Muscle of back (tissue), 11 donors: ENCODE measurements around the gene ATP6V0D1. TPM values are rescaled to one million over a fixed set of nuclear protein-coding genes. Genes with fewer than 3 reads are reported as not detected.

Source experiments
- DNase-seq, 3 donors: peaks; one replicate each; pipeline versions ENCODE4 v3.0.0 to v3.0.0-alpha.2; 2013
- polyA plus RNA-seq, 10 donors: library from polyadenylated mRNA; unstranded; fragments of 120-200 nt; gene quantifications; one replicate each; pipeline ENCODE4 v1.2.1, GENCODE V29; 2013; ENCODE audit not compliant: insufficient read length in 10 of 10

Gene ATP6V0D1
- polyA plus RNA-seq, 10 donors: 51.9 to 64.9 (median 60.4) TPM

DNA sequence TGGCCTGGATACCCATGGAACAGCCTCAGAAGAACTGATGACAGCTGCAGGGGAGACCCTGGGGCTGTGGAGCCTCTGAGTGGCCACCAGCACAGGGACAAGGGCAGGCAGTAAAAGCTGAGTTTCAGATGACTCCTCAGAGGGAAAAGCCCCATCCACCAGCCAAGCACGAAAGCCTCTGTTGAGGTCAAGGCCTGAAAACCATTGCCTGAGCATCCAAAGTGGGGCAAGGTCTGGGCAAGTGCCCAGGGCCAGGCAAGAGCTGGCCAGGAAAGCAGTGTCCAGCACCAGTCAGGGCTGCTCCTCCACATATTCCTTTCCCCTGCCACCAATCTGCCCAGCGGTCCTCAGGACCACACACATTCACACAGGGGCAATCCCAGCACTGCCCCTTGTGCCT lies 16.4 kb downstream of the ATP6V0D1 start:
- DNase-seq: no peak

DNA sequence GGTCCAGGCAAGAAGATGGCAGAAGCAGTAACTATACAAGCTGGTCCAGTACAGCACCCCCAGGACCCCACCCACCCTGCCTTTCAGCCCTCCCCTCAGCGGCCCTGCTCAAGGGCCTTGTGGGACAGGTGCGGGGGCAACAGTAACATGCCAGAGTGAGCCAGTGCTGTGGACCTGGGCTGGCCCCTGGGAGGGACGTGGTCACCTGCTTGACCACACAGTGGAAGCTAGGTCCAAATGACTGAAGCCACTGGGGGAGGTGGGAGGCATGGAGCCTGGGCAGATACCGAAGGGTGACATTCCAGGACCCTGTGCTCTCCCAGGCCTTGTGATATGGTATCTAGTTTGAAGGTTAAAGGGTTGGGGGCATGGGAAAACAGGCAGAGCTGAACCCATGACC lies 17.3 kb downstream of the ATP6V0D1 start:
- no peak for DNase-seq

- no peak for DNase-seq
Measured at GRCh38 chr16:67463059-67463458, 17.9 kb downstream of the ATP6V0D1 start.

GRCh38 chr16:67462279-67462655 lies 18.7 kb downstream of the ATP6V0D1 start:
- DNase-seq: no peak

- no peak for DNase-seq
Measured at GRCh38 chr16:67461600-67462278, 19.2 kb downstream of the ATP6V0D1 start.

- no peak for DNase-seq
Measured at GRCh38 chr16:67460961-67461360, 20.0 kb downstream of the ATP6V0D1 start.

DNA sequence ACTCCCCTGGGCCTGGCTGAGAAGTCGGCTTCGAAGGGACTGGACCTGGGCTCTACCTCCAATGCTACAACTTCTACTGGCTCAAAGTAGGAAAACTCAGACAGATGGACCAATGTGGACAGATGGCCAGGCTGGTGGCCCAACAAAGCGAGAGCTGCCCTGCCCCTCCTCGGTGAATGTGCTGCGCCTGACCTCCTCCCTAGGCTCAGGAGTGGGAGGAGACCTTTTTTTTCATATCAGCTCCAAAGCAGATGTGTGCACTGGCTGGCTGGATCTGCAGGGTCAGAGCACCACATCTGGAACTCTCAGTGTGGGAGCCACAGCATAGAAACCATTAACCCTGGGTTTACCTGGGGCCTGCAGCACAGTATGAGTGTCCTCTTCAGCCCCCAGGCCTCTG lies 20.8 kb downstream of the ATP6V0D1 start:
- DNase-seq: peak in 2 of 3 donors; percentile 50 to 85

DNA sequence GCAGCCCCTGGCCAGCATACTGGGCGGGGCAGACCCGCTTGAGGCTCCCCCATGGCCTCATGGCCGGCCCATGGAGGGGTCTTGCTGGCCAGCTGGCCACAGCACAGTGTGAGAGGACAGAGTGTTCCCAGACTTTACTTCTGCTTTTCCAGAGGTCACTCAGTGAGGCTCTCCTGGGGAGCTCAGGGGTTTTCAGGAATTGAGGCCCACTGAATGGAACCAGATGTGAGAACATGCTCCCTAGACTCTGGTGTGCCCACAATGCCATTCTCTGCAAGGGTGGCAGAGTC lies 21.2 kb downstream of the ATP6V0D1 start:
- DNase-seq: peak in 1 of 3 donors; percentile 52

DNA sequence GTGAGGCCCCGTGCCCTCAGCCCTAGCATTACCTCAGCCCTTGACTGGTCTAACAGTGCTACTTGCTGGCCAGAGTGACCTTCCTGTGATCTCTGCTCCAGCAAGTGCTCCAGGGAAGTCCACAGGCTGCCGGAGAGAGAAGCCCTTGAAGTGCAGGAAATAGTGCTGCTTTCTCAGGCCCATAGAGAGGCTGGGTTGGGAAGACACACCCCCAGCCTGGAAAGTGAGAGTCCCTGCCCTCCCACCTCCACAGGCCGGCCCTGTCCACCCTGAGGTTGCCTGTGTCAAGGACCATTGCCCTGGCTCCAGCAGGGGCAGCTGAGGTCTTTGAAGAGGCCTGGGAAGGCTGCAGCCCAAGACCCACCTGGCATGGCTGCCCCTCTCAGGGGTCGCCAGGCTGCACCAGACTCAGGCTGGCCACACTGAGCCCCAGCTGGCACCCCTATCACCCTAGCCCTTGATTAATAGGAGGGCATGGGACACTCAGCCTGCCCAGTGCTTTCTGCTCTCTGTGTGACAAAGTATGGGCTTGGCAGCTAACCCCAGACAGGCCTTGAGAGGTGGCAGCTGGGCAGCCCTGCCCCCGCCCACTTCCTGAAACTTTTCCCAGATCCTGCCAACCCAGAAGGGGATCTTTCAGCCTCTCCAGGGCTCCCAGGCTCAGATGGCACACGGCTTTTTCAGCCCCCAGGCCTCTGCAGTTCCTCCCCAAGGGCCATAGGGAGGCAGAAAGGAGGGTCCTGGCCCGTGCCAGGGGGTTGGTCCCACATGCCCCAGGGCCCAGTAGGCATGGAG lies 21.7 kb downstream of the ATP6V0D1 start:
- peak in 2 of 3 donors; percentile 49 to 79 for DNase-seq

DNA sequence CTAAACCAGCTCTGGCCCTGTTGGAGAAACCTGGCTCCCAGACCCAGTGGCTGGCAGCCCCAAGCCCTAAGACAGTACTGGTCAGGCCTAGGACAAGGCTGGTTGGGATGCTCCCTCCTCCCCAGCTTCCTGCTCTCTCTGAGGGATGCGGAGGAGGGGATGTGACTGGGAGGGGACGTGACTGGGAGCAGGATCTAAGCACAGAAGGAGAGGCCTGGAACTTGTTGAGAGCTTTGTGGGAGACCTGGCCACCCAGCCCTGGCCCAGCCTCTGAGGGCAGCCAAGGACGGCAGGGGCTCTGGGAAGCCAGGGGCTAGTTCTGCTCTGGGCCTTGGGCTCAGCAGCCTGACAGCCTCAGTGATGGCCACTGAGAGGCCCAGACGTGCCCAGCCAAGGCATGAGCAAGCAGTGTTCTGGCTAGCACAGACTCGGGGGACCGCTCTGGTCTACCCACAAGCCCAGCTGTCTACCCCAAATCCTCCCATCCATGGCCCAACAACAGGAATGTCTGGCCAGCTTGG lies 22.8 kb downstream of the ATP6V0D1 start:
- DNase-seq: peak in 1 of 3 donors; percentile 61

GRCh38 chr16:67457611-67458010 lies 23.3 kb downstream of the ATP6V0D1 start:
- peak in 1 of 3 donors; percentile 47 for DNase-seq

- peak in 1 of 3 donors; percentile 73 for DNase-seq
Measured at GRCh38 chr16:67456391-67457081, 24.4 kb downstream of the ATP6V0D1 start.

- no peak for DNase-seq
Measured at GRCh38 chr16:67454852-67455251, 26.1 kb downstream of the ATP6V0D1 start.

DNA sequence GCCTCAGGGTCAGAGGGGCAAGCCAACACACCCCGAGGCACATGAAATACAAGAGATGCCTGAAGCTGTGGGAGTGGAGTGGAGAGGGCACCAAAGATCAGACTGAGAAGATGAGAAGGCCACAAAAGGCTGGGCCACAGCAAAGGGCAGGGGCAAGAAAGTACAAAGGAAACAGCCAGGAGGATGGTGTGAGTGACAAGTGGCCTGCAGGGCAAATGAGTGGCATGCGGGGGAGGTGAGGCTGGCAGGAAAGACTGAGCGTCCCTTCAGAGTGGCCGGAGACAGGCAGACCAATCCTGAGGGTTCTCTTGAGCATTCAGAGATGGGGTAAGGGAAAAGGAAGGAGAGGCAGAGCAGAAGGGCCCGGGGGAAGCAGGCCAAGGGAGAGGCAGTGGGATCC lies 26.9 kb downstream of the ATP6V0D1 start:
- no peak for DNase-seq

- DNase-seq: peak in 1 of 3 donors; percentile 74
Measured at GRCh38 chr16:67451704-67452435, 29.1 kb downstream of the ATP6V0D1 start.

GRCh38 chr16:67451061-67451703 lies 29.8 kb downstream of the ATP6V0D1 start:
- DNase-seq: peak in 1 of 3 donors; percentile 80

DNA sequence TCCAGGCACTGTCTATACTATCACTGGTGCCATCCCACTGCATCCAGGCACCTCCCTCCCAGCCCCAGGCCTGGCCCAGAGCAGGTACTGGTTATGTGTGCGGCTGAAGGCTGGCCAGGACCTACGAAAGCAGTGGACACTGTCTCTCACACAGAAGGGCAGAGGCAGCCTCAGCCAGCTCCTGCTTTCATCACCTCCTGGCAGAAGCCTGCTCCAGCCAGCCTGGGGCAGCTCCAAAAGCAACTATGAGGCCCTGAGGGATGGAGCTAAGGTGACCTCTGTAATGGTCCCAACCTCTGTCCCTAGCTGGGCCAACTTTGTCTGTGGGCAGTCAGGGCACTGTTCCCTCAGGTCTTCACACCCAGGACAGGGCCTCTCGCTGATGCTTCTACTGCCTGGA lies 31.2 kb downstream of the ATP6V0D1 start:
- no peak for DNase-seq

- DNase-seq: no peak
Measured at GRCh38 chr16:67449336-67449735, 31.6 kb downstream of the ATP6V0D1 start.

GRCh38 chr16:67448580-67448979 lies 32.4 kb downstream of the ATP6V0D1 start:
- no peak for DNase-seq

- DNase-seq: peak in 1 of 3 donors; percentile 77
Measured at GRCh38 chr16:67447508-67448076, 33.4 kb downstream of the ATP6V0D1 start.

DNA sequence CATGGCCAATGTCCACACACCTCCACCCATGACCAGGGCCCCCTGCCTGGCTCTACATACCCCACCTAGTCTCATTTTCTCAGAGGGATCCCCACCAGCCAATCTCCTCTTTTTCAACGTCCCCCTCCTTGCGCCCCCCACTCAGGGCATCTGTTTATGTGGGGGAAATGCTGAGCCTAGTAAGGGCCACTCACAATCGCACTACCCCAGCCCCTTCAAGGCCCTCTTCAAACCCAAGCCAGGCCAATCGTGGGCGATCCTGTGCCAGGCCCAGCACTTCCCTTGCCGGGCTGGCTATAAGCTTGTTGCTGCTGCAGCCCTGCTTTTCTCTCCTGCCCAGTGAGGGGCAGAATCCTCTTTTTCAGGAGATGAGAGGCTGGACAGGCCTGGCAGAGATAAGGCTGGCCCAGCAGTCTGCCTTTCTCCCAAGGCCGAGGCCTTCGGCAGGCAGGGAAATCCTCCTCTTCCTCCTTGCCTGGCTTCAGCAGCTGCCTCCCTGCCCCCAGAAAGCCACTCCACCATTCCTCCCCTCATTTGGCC lies 33.9 kb downstream of the ATP6V0D1 start:
- no peak for DNase-seq
